HEK293 (cell line): ENCODE measurements around the gene GAST.

Source experiments
- EGR2 ChIP-seq: fragments of 450-650 bp; formaldehyde crosslinking; IDR thresholded peaks from 2 replicates; pipeline ENCODE4 v1.5.1; 2016; ENCODE audit warnings: low read depth, missing biosample characterization, missing genetic modification characterization
- GLI2 ChIP-seq: fragments of 450-650 bp; formaldehyde crosslinking; IDR thresholded peaks from 2 replicates; pipeline ENCODE4; 2017; ENCODE audit warnings: missing biosample characterization, missing genetic modification characterization, low read depth, borderline replicate concordance
- IKZF3 ChIP-seq: fragments of 450-650 bp; IDR thresholded peaks from 2 replicates; pipeline ENCODE4 v1.5.0; 2018; ENCODE audit warnings: missing biosample characterization, mild to moderate bottlenecking, missing genetic modification characterization, moderate library complexity
- KLF16 ChIP-seq: fragments of 450-650 bp; formaldehyde crosslinking; IDR thresholded peaks from 2 replicates; pipeline ENCODE4 v1.5.1; 2017; ENCODE audit warnings: missing biosample characterization, missing genetic modification characterization
- SALL2 ChIP-seq: fragments of 450-650 bp; formaldehyde crosslinking; IDR thresholded peaks from 2 replicates; pipeline ENCODE4 v1.5.0; 2017; ENCODE audit warnings: missing biosample characterization, mild to moderate bottlenecking, missing genetic modification characterization, borderline replicate concordance
- TRIM28 ChIP-seq: IDR thresholded peaks from 2 replicates; pipeline ENCODE4 v1.6.1; 2011; ENCODE audit warnings: low read length, control low read depth, borderline replicate concordance
- ZNF132 ChIP-seq: fragments of 450-650 bp; formaldehyde crosslinking; IDR thresholded peaks from 2 replicates; pipeline ENCODE4 v1.5.1; 2017; ENCODE audit warnings: missing biosample characterization, missing genetic modification characterization, borderline replicate concordance
- ZNF140 ChIP-seq: fragments of 450-650 bp; formaldehyde crosslinking; IDR thresholded peaks from 2 replicates; pipeline ENCODE4 v1.5.1; 2016; ENCODE audit warnings: missing biosample characterization, missing genetic modification characterization
- ZNF169 ChIP-seq: fragments of 450-650 bp; formaldehyde crosslinking; IDR thresholded peaks from 2 replicates; pipeline ENCODE4 v1.5.1; 2016; ENCODE audit warnings: missing biosample characterization, missing genetic modification characterization
- ZNF175 ChIP-seq: fragments of 450-650 bp; formaldehyde crosslinking; IDR thresholded peaks from 2 replicates; pipeline ENCODE4 v1.5.1; 2016; ENCODE audit warnings: missing biosample characterization, missing genetic modification characterization
- ZNF2 ChIP-seq: fragments of 450-650 bp; formaldehyde crosslinking; IDR thresholded peaks from 2 replicates; pipeline ENCODE4 v1.5.1; 2016; ENCODE audit warnings: missing biosample characterization, missing genetic modification characterization
- ZNF274 ChIP-seq, 2 experiments: fragments of 200-500 bp in 1 of 2; fragments of 450-650 bp in 1 of 2; sonication (Bioruptor generic) in 1 of 2; formaldehyde crosslinking in 1 of 2; IDR thresholded peaks; 2 replicates each; pipeline versions ENCODE4 v1.5.1 to v1.6.1; 2014 to 2016; ENCODE audit warnings: borderline replicate concordance in 1 of 2, inconsistent platforms in 1 of 2, low read length in 1 of 2, missing biosample characterization in 1 of 2, missing genetic modification characterization in 1 of 2
- ZNF324 ChIP-seq: fragments of 450-650 bp; formaldehyde crosslinking; IDR thresholded peaks from 2 replicates; pipeline ENCODE4 v1.5.1; 2016; ENCODE audit warnings: missing biosample characterization, missing genetic modification characterization
- ZNF423 ChIP-seq: fragments of 450-650 bp; formaldehyde crosslinking; IDR thresholded peaks from 2 replicates; pipeline ENCODE4 v1.5.1; 2016; ENCODE audit warnings: missing biosample characterization, missing genetic modification characterization
- ZNF473 ChIP-seq: fragments of 450-650 bp; formaldehyde crosslinking; IDR thresholded peaks from 2 replicates; pipeline ENCODE4 v1.5.1; 2017; ENCODE audit warnings: missing biosample characterization, missing genetic modification characterization
- ZNF548 ChIP-seq: fragments of 450-650 bp; formaldehyde crosslinking; IDR thresholded peaks from 2 replicates; pipeline ENCODE4 v1.5.1; 2016; ENCODE audit warnings: missing biosample characterization, missing genetic modification characterization
- ZNF561 ChIP-seq: fragments of 450-650 bp; IDR thresholded peaks from 2 replicates; pipeline ENCODE4 v1.5.1; 2018; ENCODE audit warnings: missing biosample characterization, missing genetic modification characterization, borderline replicate concordance
- ZNF658 ChIP-seq: fragments of 450-650 bp; formaldehyde crosslinking; IDR thresholded peaks from 2 replicates; pipeline ENCODE4; 2016; ENCODE audit warnings: missing biosample characterization, missing genetic modification characterization
- ZNF670 ChIP-seq: fragments of 450-650 bp; formaldehyde crosslinking; IDR thresholded peaks from 2 replicates; pipeline ENCODE4 v1.5.1; 2016; ENCODE audit warnings: missing biosample characterization, missing genetic modification characterization, low read depth
- ZNF747 ChIP-seq: fragments of 450-650 bp; formaldehyde crosslinking; IDR thresholded peaks from 2 replicates; pipeline ENCODE4 v1.5.1; 2016; ENCODE audit warnings: missing biosample characterization, missing genetic modification characterization
- TF ChIP-seq, protein P1 (sequence below): fragments of 450-650 bp; formaldehyde crosslinking; IDR thresholded peaks from 2 replicates; pipeline ENCODE4 v1.5.1; 2016; ENCODE audit warnings: missing biosample characterization, missing genetic modification characterization
- TF ChIP-seq, protein P2 (sequence below): sonication (generic); formaldehyde crosslinking; IDR thresholded peaks from 2 replicates; pipeline ENCODE4 v1.8.1; 2022; ENCODE audit warnings: mild to moderate bottlenecking, moderate library complexity, missing genetic modification reagents
- TF ChIP-seq, protein P3 (sequence below): fragments of 450-650 bp; formaldehyde crosslinking; IDR thresholded peaks from 2 replicates; pipeline ENCODE4 v1.5.1; 2016; ENCODE audit warnings: missing biosample characterization, missing genetic modification characterization, low read depth
- TF ChIP-seq, protein P4 (sequence below): fragments of 450-650 bp; formaldehyde crosslinking; IDR thresholded peaks from 2 replicates; pipeline ENCODE4 v1.5.1; 2016; ENCODE audit warnings: missing biosample characterization, missing genetic modification characterization
- TF ChIP-seq, protein P5 (sequence below): fragments of 450-650 bp; IDR thresholded peaks from 2 replicates; pipeline ENCODE4 v1.5.1; 2018; ENCODE audit warnings: missing biosample characterization, mild to moderate bottlenecking, missing genetic modification characterization
- TF ChIP-seq, protein P6 (sequence below): fragments of 450-650 bp; formaldehyde crosslinking; IDR thresholded peaks from 2 replicates; pipeline ENCODE4 v1.5.1; 2016; ENCODE audit warnings: missing biosample characterization, missing genetic modification characterization

GAST gene

DNA sequence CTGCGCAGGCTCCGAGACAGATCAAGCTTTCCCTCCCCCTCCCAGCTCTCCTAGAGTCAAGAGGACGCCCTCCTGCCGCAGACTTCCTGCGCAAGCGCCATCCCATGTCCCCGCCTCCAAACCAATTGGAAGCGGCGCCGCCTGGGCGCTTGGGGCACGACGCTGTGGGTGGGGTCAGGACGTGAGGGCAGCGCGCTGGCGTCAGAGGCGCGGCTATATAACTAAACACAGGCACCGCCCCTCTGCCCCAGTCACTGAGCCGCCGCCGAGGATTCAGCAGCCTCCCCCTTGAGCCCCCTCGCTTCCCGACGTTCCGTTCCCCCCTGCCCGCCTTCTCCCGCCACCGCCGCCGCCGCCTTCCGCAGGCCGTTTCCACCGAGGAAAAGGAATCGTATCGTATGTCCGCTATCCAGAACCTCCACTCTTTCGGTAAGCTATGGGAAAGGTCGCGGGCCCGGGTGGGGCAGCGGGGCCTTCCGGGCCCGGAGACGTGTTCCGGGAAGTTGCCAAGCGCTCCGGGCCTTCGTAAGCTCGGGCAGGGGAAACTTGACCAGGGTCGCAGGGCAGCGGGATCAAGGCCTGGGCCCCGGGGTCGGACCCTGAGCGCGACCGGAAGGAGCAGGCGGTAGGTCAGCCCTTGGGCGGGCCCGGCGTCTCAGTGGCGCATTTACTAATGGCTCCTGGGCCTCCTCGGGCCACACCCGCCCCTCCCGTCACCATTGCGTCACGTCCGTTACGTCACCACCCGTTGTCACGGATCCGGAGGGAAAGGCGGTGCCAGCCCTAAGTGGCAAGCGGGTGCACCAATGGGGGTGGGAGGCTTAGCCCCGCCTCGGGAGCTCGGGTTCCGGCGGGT lies 23.3 kb upstream of the GAST start, which contains the start of gene EIF1 (continued):
- TF ChIP-seq IKZF3 (tag by site-specific recombination) (no peak; the same call in 1 of the 2 replicates), ZNF423 (no peak), ZNF658 (tag by site-specific recombination) (no peak), ZNF473 (tag by site-specific recombination) (no peak), SALL2 (no peak; the same call in 1 of the 2 replicates), ZNF140 (tag by site-specific recombination) (no peak), ZNF169 (no peak), GLI2 (tag by site-specific recombination) (no peak), ZNF274 (IDR thresholded peaks at IDR 0.05; ENCODE audit: low read length) (no peak), ZNF274 (tag by site-specific recombination; IDR thresholded peaks at IDR 0.05; ENCODE audit: borderline replicate concordance) (no peak), ZNF747 (tag by site-specific recombination) (no peak), ZNF175 (tag by site-specific recombination) (no peak), ZNF670 (tag by site-specific recombination) (no peak), ZNF561 (tag by site-specific recombination) (peak; percentile 91), KLF16 (tag by site-specific recombination) (peak; percentile 69; the same call in 1 of the 2 replicates), ZNF324 (tag by site-specific recombination) (peak; percentile 78), ZNF548 (tag by site-specific recombination) (no peak), ZNF2 (tag by site-specific recombination) (peak; percentile 98), EGR2 (tag by site-specific recombination) (no peak), ZNF132 (tag by site-specific recombination) (no peak), TRIM28 (no peak)
- TF ChIP-seq, protein P1, sequence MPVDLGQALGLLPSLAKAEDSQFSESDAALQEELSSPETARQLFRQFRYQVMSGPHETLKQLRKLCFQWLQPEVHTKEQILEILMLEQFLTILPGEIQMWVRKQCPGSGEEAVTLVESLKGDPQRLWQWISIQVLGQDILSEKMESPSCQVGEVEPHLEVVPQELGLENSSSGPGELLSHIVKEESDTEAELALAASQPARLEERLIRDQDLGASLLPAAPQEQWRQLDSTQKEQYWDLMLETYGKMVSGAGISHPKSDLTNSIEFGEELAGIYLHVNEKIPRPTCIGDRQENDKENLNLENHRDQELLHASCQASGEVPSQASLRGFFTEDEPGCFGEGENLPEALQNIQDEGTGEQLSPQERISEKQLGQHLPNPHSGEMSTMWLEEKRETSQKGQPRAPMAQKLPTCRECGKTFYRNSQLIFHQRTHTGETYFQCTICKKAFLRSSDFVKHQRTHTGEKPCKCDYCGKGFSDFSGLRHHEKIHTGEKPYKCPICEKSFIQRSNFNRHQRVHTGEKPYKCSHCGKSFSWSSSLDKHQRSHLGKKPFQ (tag by site-specific recombination) = no peak
- TF ChIP-seq, protein P2, sequence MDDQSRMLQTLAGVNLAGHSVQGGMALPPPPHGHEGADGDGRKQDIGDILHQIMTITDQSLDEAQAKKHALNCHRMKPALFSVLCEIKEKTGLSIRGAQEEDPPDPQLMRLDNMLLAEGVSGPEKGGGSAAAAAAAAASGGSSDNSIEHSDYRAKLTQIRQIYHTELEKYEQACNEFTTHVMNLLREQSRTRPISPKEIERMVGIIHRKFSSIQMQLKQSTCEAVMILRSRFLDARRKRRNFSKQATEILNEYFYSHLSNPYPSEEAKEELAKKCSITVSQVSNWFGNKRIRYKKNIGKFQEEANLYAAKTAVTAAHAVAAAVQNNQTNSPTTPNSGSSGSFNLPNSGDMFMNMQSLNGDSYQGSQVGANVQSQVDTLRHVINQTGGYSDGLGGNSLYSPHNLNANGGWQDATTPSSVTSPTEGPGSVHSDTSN = peak; percentile 96
- TF ChIP-seq, protein P3, sequence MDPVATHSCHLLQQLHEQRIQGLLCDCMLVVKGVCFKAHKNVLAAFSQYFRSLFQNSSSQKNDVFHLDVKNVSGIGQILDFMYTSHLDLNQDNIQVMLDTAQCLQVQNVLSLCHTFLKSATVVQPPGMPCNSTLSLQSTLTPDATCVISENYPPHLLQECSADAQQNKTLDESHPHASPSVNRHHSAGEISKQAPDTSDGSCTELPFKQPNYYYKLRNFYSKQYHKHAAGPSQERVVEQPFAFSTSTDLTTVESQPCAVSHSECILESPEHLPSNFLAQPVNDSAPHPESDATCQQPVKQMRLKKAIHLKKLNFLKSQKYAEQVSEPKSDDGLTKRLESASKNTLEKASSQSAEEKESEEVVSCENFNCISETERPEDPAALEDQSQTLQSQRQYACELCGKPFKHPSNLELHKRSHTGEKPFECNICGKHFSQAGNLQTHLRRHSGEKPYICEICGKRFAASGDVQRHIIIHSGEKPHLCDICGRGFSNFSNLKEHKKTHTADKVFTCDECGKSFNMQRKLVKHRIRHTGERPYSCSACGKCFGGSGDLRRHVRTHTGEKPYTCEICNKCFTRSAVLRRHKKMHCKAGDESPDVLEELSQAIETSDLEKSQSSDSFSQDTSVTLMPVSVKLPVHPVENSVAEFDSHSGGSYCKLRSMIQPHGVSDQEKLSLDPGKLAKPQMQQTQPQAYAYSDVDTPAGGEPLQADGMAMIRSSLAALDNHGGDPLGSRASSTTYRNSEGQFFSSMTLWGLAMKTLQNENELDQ (tag by site-specific recombination) = no peak
- TF ChIP-seq, protein P4, sequence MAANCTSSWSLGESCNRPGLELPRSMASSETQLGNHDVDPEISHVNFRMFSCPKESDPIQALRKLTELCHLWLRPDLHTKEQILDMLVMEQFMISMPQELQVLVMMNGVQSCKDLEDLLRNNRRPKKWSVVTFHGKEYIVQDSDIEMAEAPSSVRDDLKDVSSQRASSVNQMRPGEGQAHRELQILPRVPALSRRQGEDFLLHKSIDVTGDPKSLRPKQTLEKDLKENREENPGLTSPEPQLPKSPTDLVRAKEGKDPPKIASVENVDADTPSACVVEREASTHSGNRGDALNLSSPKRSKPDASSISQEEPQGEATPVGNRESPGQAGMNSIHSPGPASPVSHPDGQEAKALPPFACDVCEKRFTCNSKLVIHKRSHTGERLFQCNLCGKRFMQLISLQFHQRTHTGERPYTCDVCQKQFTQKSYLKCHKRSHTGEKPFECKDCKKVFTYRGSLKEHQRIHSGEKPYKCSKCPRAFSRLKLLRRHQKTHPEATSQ (tag by site-specific recombination) = peak; percentile 93
- TF ChIP-seq, protein P5, sequence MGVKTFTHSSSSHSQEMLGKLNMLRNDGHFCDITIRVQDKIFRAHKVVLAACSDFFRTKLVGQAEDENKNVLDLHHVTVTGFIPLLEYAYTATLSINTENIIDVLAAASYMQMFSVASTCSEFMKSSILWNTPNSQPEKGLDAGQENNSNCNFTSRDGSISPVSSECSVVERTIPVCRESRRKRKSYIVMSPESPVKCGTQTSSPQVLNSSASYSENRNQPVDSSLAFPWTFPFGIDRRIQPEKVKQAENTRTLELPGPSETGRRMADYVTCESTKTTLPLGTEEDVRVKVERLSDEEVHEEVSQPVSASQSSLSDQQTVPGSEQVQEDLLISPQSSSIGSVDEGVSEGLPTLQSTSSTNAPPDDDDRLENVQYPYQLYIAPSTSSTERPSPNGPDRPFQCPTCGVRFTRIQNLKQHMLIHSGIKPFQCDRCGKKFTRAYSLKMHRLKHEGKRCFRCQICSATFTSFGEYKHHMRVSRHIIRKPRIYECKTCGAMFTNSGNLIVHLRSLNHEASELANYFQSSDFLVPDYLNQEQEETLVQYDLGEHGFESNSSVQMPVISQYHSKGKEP = no peak
- TF ChIP-seq, protein P6, sequence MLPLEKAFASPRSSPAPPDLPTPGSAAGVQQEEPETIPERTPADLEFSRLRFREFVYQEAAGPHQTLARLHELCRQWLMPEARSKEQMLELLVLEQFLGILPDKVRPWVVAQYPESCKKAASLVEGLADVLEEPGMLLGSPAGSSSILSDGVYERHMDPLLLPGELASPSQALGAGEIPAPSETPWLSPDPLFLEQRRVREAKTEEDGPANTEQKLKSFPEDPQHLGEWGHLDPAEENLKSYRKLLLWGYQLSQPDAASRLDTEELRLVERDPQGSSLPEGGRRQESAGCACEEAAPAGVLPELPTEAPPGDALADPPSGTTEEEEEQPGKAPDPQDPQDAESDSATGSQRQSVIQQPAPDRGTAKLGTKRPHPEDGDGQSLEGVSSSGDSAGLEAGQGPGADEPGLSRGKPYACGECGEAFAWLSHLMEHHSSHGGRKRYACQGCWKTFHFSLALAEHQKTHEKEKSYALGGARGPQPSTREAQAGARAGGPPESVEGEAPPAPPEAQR (tag by site-specific recombination) = peak; percentile 48; the same call in 1 of the 2 replicates
